SHP77 treated with DMSO at 0.1 percent for 48 hours (cell line): ENCODE results near the gene CKMT1A.
"Not testable (repeated sequence)": the region's sequence is repeated elsewhere in the genome, so short reads cannot be mapped to it uniquely, and the experiment has no call there.

ENCODE experiments used
- DNase-seq: peaks from one replicate; lab custom pipeline; 2025; lab: John Stamatoyannopoulos, UW

The CKMT1A gene

GRCh38 chr15:43693148-43694022 is at the start of gene CKMT1A:
Gene CKMT1A (plus strand): TSS chr15:43693859. CDS start chr15:43694051, 192 bp downstream.
- DNase-seq = not testable (repeated sequence)

GRCh38 chr15:43648649-43649429 is 44.8 kb upstream of the CKMT1A start, which contains the start of gene CATSPER2:
Gene CATSPER2 (minus strand): TSS chr15:43648844. CDS start chr15:43648061, 783 bp downstream.
- no peak for DNase-seq

GRCh38 chr15:43649430-43649926 is 44.2 kb upstream of the CKMT1A start:
- DNase-seq = not testable (repeated sequence)

DNA sequence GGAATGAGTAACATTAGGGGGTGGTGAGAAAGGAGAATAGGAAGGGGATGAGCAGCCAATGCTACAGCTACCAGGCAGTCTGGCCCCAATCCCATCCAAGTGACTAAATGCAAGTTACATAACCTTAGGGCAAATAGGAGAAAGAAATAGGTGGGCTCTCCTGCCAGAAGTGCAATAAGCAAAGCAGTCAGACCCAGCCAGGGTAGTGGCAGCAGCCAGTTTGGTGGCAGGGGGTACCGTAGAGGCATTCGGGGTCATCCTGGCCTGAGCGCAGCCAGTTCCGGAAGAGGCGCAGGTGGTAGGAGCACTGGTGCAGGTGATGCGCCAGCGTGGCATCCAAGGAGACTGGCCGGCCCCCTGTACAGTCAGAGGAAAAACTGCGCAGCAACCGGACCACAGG is 33.9 kb upstream of the CKMT1A start:
- DNase-seq = not testable (repeated sequence)

DNA sequence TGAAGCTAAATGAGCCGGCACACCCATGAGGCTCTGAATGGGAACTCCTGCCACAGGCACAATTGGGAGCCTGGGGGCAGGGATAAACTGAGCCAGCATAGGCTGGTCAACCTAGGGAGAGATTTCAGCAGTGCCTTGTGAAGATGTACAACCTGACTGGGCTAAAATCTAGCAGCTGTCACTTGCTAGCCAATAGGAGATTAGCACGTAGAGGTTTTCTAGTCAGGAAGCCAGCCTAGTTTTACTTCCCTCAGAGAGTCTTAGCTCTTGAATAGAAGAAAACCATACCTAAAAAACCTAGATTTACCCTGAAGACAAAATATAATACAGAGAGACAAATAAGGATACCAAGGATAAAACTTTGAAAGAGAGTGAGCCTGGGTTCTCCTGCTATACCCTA is 31.4 kb upstream of the CKMT1A start:
- not testable (repeated sequence) for DNase-seq

GRCh38 chr15:43663333-43663732 is 30.3 kb upstream of the CKMT1A start:
- not testable (repeated sequence) for DNase-seq

- DNase-seq = not testable (repeated sequence)
These were observed 27.5 kb upstream of the CKMT1A start for GRCh38 chr15:43666177-43666576.

GRCh38 chr15:43674175-43674574 is 19.5 kb upstream of the CKMT1A start:
- DNase-seq = not testable (repeated sequence)

GRCh38 chr15:43689604-43690301 is 3.9 kb upstream of the CKMT1A start:
- not testable (repeated sequence) for DNase-seq

- DNase-seq = not testable (repeated sequence)
These were observed 980 bp upstream of the CKMT1A start for GRCh38 chr15:43692679-43693078.

DNA sequence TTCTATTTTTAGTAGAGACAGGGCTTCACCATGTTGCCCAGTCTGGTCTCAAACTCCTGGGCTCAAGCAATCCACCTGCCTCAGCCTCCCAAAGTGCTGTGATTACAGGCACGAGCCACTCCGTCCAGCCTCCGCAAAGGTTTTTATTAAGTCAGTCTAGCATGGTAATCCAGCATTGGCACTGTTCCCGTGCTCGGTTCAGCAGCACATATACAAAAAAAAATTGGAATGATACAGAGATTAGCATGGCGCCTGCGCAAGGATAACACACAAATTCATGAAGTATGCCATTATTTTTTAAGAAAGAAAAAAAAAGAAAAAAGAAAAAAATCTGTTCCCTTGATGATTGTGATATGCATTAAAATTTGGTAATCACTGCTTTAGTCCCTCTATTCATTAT is 8.5 kb downstream of the CKMT1A start:
- DNase-seq = no peak

DNA sequence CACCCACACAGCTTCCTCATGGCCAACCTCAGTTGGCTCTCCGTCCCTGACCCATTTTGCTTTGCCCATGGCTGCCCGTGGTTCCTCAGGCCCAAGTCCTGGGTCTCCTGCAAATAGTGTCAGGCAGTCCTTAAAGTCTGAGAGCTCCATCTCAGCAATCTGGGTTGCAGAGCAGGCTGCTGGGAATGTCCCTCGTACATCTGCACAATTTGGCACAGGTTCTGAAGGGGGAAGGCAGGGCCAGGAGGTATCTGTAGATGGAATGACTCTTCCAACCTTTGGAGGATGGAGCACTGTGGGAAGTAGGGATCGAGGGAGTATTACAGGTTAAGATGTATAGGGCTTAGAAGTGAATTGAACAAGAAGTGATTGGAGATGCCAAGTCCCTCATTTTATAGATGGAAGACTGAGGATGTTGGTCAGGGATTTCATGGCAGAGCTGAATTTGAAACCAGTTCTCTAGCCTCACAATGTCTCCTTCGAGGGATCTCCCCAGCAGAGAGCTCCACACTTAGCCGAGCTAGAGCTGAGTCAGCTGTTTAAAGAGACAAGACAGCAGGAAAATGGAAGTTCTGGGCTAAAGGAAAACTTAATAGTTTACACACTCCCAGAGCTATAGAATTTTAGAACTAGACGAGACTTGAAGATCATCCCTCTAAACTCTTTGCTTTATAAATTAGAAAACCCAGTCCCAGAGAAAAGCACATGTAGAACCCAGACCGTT is 9.2 kb downstream of the CKMT1A start:
- DNase-seq = no peak

GRCh38 chr15:43710431-43711131 is 16.9 kb downstream of the CKMT1A start:
- DNase-seq = not testable (repeated sequence)

DNA sequence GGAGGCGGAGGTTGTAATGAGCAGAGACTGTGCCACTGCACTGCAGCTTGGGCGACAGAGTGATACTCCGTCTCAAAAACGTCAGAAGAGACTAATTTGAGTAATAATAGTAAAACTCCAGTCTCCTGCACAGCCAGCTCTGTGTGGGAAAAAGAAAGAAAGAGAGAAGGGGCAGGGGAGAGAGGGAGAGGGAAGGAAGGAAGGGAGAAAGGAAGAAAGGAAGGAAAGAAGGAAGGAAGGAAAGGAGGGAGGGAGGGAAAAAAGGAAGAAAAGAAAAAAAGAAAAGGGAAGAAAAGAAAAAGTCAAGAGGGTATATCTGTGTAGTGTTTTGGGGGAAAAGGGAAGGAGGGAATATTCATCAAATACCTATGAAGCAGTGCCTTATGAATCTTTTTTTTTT is 29.5 kb downstream of the CKMT1A start:
- DNase-seq = no peak

DNA sequence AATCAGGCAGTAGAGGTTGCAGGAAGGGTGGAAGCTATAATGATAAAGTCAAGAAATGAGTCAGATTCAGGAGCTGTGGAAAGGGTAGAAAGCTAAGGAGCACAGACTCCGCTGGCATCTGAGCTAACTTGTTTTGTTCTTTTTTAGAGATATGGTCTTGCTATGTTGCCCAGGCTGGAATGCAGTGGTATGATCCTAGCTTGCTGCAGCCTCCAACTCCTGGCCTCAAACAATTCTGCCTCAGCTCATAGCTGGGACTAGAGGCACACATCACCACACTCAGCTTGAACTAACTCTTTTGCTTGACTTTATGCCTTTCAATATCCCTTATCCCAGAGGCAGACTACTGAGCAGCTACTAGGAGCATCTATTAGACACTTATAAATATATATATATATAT is 32.6 kb downstream of the CKMT1A start:
- DNase-seq = not testable (repeated sequence)

GRCh38 chr15:43728053-43728725 is 34.5 kb downstream of the CKMT1A start:
- not testable (repeated sequence) for DNase-seq

GRCh38 chr15:43735416-43735815 is 41.8 kb downstream of the CKMT1A start:
- DNase-seq = no peak

GRCh38 chr15:43746245-43746902 is 52.7 kb downstream of the CKMT1A start, which contains the start of gene PDIA3:
Gene PDIA3 (plus strand): TSS chr15:43746438. CDS start chr15:43746540, 102 bp downstream.
- DNase-seq = peak; percentile 55

GRCh38 chr15:43746903-43747309 is 53.2 kb downstream of the CKMT1A start:
- not testable (repeated sequence) for DNase-seq
